Endothelial cell of umbilical vein (primary cell): ENCODE measurements around the gene GLP1R. TPM values are rescaled to one million over a fixed set of nuclear protein-coding genes. Genes with fewer than 3 reads are reported as not detected.

Source experiments
- BruUV-seq: library from RNA; stranded (reverse); fragments of 400-500 nt; replicated peaks from 2 replicates; lab custom pipeline; 2021; lab: Mats Ljungman, UMichigan
- CTCF ChIA-PET: fragments of 300-600, 350-600 bp; sonication (Branson Sonifier 250); formaldehyde crosslinking; loops from one replicate; lab custom pipeline; 2021; ENCODE audit warnings: antibody characterized with exemption, inconsistent platforms; lab: Charles Lee
- POLR2A ChIA-PET: fragments of 300-600, 350-600 bp; sonication (Branson Sonifier 250); formaldehyde crosslinking; loops from one replicate; lab custom pipeline; 2021; ENCODE audit warnings: antibody characterized with exemption, inconsistent platforms; lab: Charles Lee
- DNase-seq: peaks from one replicate; pipeline ENCODE4 v3.0.0-alpha.2; 2011; ENCODE audit warnings: low read depth, low spot score
- FAIRE-seq: peaks from 2 replicates; lab custom pipeline; 2011; peaks lifted over from hg19 to GRCh38; lab: Jason Lieb, UNC
- H2AFZ ChIP-seq: 2 replicates; pipeline ENCODE4 v1.6.0; 2012; ENCODE audit warnings: low read depth, low read length, control low read depth, inconsistent platforms
- H3K27ac ChIP-seq: 2 replicates; pipeline ENCODE4 v1.5.1; 2011; ENCODE audit warnings: low read depth, mild to moderate bottlenecking, control low read depth, low read length, moderate library complexity; ENCODE audit not compliant: insufficient read depth
- H3K27me3 ChIP-seq, 2 experiments: 2 replicates each; pipeline versions ENCODE4 v1.6.0 to v1.6.1; 2011; ENCODE audit warnings: low read length in 2 of 2, mixed read lengths in 1 of 2; ENCODE audit not compliant: control insufficient read depth in 2 of 2, insufficient read depth in 2 of 2
- H3K36me3 ChIP-seq, 2 experiments: 2 replicates in 1 of 2; 3 replicates in 1 of 2; pipeline ENCODE4 v1.5.1; 2011; ENCODE audit warnings: low read length in 2 of 2, mild to moderate bottlenecking in 1 of 2, moderate library complexity in 1 of 2; ENCODE audit not compliant: control insufficient read depth in 2 of 2, insufficient read depth in 2 of 2; ENCODE audit errors: extremely low read depth in 1 of 2
- H3K4me1 ChIP-seq: 3 replicates; pipeline ENCODE4 v1.5.1; 2011; ENCODE audit warnings: mild to moderate bottlenecking, low read length; ENCODE audit not compliant: control insufficient read depth, insufficient read depth; ENCODE audit errors: extremely low read depth
- H3K4me2 ChIP-seq: 2 replicates; pipeline ENCODE4 v1.6.1; 2011; ENCODE audit warnings: low read length, control low read depth, mixed read lengths; ENCODE audit not compliant: insufficient read depth
- H3K4me3 ChIP-seq, 3 experiments: fragments of 200-600 bp in 1 of 3; sonication (generic), shearing (Covaris generic) in 1 of 3; replicated peaks in 1 of 3; 2 replicates each; pipeline ENCODE4 v1.5.1; 2011 to 2016; ENCODE audit warnings: control low read depth in 3 of 3, low read length in 3 of 3, mild to moderate bottlenecking in 2 of 3, inconsistent platforms in 1 of 3, low read depth in 1 of 3, moderate library complexity in 1 of 3; ENCODE audit not compliant: insufficient read depth in 1 of 3
- H3K79me2 ChIP-seq: 2 replicates; pipeline ENCODE4 v1.6.0; 2012; ENCODE audit warnings: low read length, inconsistent platforms; ENCODE audit not compliant: control insufficient read depth, insufficient read depth
- H3K9ac ChIP-seq: replicated peaks from 2 replicates; pipeline ENCODE3; 2011; ENCODE audit warnings: low read length, control low read depth; ENCODE audit not compliant: insufficient read depth; ENCODE audit errors: extremely low read depth
- H3K9me1 ChIP-seq: replicated peaks from 3 replicates; pipeline ENCODE4 v1.6.0; 2011; ENCODE audit warnings: mild to moderate bottlenecking, low read length; ENCODE audit not compliant: control insufficient read depth, insufficient read depth; ENCODE audit errors: extremely low read depth
- H3K9me3 ChIP-seq: replicated peaks from 2 replicates; pipeline ENCODE4 v1.5.1; 2012; ENCODE audit warnings: low read length, inconsistent platforms; ENCODE audit not compliant: control insufficient read depth, insufficient read depth
- H4K20me1 ChIP-seq: replicated peaks from 2 replicates; pipeline ENCODE3; 2011; ENCODE audit warnings: mild to moderate bottlenecking, low read length; ENCODE audit not compliant: control insufficient read depth, insufficient read depth; ENCODE audit errors: extremely low read depth
- EZH2 ChIP-seq: IDR thresholded peaks from 2 replicates; pipeline ENCODE4 v1.6.1; 2012; ENCODE audit warnings: borderline replicate concordance, low read depth, mild to moderate bottlenecking, moderate library complexity, low read length, inconsistent platforms; ENCODE audit not compliant: severe bottlenecking
- FOS ChIP-seq: IDR thresholded peaks from 2 replicates; pipeline ENCODE4 v1.6.1; 2011; ENCODE audit warnings: mild to moderate bottlenecking, low read length, moderate library complexity, borderline replicate concordance; ENCODE audit not compliant: insufficient read depth
- GATA2 ChIP-seq: IDR thresholded peaks from 2 replicates; pipeline ENCODE4 v1.7.0; 2011; ENCODE audit warnings: low read depth, mild to moderate bottlenecking, moderate library complexity, mixed read lengths, low read length; ENCODE audit not compliant: insufficient read length, insufficient read depth
- JUN ChIP-seq: IDR thresholded peaks from 2 replicates; pipeline ENCODE4 v1.6.1; 2011; ENCODE audit warnings: borderline replicate concordance, low read depth; ENCODE audit not compliant: insufficient read length, insufficient read depth
- MAX ChIP-seq: IDR thresholded peaks from 2 replicates; pipeline ENCODE4 v1.6.1; 2011; ENCODE audit not compliant: insufficient read depth, insufficient read length
- MYC ChIP-seq: IDR thresholded peaks from one replicate; pipeline ENCODE4 v1.6.1; 2011; ENCODE audit warnings: mild to moderate bottlenecking, low read depth, low read length
- POLR2AphosphoS5 ChIP-seq: IDR thresholded peaks from 2 replicates; pipeline ENCODE4 v1.6.1; 2012; ENCODE audit warnings: low read depth, mild to moderate bottlenecking, control low read depth, low read length, moderate library complexity; ENCODE audit not compliant: insufficient read depth
- dilution Hi-C: fragments of 300-500 bp; cut with MboI; formaldehyde crosslinking; loops from one replicate; pipeline ENCODE4 v1.15.0; 2019; ENCODE audit warnings: low sequenced_read_pairs; ENCODE audit not compliant: extremely low pct_ligation_motif_present
- intact Hi-C: fragments of 100-400 bp; cut with micrococcal nuclease; formaldehyde crosslinking; loops from one replicate; pipeline ENCODE4 v1.10.0; 2022
- polyA plus RNA-seq, 4 experiments: library from polyadenylated mRNA; depleted of rRNA in 3 of 4; stranded (reverse) in 3 of 4; unstranded in 1 of 4; fragments of >200 nt; gene quantifications; 2 replicates each; pipeline versions ENCODE4 v1.2.1 to v1.2.3, GENCODE V29; 2011 to 2012; ENCODE audit warnings: missing spikeins in 1 of 4
- total RNA-seq: library from RNA; stranded (reverse); gene quantifications from 2 replicates; pipeline ENCODE4 v1.2.3, GENCODE V29; 2021
- TF ChIP-seq, protein P1 (sequence below), 2 donors: IDR thresholded peaks; 1 replicate in 1 of 2; 2 replicates in 1 of 2; pipeline ENCODE4 v1.5.1; 2011; ENCODE audit warnings: low read length in 2 of 2, mild to moderate bottlenecking in 2 of 2, moderate library complexity in 2 of 2, control low read depth in 1 of 2, inconsistent platforms in 1 of 2, low read depth in 1 of 2; ENCODE audit not compliant: insufficient read depth in 1 of 2; ENCODE audit errors: extremely low read depth in 1 of 2

The GLP1R gene
- total and polyA plus RNA-seq, 2 donors (not counting 3 experiments of a cell fraction or from before 2014, with no cell fraction given) = not detected

- ChIA-PET POLR2A (no interaction called here), CTCF (no interaction called here)
- DNase-seq = no peak
- Histone ChIP-seq H3K79me2 (no peaks in the 10 kb centered on the region), H3K4me1 (no peaks in the 10 kb centered on the region), H4K20me1 (no peaks in the 10 kb centered on the region), H3K36me3 (peaks cover 0 to 5% of the 10 kb centered on the region in 2 experiments), H3K27ac (no peak overlapping the region), H3K4me2 (no peak overlapping the region), H3K27me3 (no peaks in the 10 kb centered on the region), H3K9ac (no peak overlapping the region), H2AFZ (no peak overlapping the region), H3K4me3 (no peak overlapping the region), H3K9me1 (no peaks in the 10 kb centered on the region), H3K9me3 (no peaks in the 10 kb centered on the region)
- no peak for TF ChIP-seq EZH2
- TF ChIP-seq MAX = no peak
- no peak for TF ChIP-seq FOS
- no peak for TF ChIP-seq POLR2AphosphoS5
- TF ChIP-seq MYC = no peak
- TF ChIP-seq GATA2 = no peak
- TF ChIP-seq JUN = no peak
- TF ChIP-seq, protein P1, sequence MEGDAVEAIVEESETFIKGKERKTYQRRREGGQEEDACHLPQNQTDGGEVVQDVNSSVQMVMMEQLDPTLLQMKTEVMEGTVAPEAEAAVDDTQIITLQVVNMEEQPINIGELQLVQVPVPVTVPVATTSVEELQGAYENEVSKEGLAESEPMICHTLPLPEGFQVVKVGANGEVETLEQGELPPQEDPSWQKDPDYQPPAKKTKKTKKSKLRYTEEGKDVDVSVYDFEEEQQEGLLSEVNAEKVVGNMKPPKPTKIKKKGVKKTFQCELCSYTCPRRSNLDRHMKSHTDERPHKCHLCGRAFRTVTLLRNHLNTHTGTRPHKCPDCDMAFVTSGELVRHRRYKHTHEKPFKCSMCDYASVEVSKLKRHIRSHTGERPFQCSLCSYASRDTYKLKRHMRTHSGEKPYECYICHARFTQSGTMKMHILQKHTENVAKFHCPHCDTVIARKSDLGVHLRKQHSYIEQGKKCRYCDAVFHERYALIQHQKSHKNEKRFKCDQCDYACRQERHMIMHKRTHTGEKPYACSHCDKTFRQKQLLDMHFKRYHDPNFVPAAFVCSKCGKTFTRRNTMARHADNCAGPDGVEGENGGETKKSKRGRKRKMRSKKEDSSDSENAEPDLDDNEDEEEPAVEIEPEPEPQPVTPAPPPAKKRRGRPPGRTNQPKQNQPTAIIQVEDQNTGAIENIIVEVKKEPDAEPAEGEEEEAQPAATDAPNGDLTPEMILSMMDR (IDR thresholded peaks at IDR 0.05; ENCODE audit: extremely low read depth in 1 of 2, insufficient read depth in 1 of 2, low read depth in 1 of 2, low read length in 2 of 2) = no peak
- dilution Hi-C loops = no loop called here
- no TSS peak for BruUV-seq
- FAIRE-seq = no peak
- intact Hi-C loops = no loop called here
Measured at GRCh38 chr6:39108041-39108839, 59.7 kb downstream of the GLP1R start.
